HCT116 (cell line): ENCODE data around the gene SH3PXD2A.

Source experiments
- ATF3 ChIP-seq: IDR thresholded peaks from 2 replicates; pipeline ENCODE4 v1.6.1; 2012
- CTCF ChIP-seq, 3 experiments: fragments of 200-600 bp in 1 of 3; sonication (generic) in 1 of 3; IDR thresholded peaks in 2 of 3; conservative IDR thresholded peaks in 1 of 3; 2 replicates each; pipeline ENCODE4 v1.5.1; 2012 to 2017; ENCODE audit warnings: low read depth in 2 of 3, low read length in 2 of 3, antibody characterized with exemption in 1 of 3, borderline replicate concordance in 1 of 3, control low read depth in 1 of 3, mild to moderate bottlenecking in 1 of 3, mixed read lengths in 1 of 3, mixed run types in 1 of 3, moderate library complexity in 1 of 3; ENCODE audit not compliant: insufficient read depth in 1 of 3
- EGR1 ChIP-seq: IDR thresholded peaks from 2 replicates; pipeline ENCODE4 v1.6.1; 2012; ENCODE audit warnings: low read depth
- ELF1 ChIP-seq: IDR thresholded peaks from 2 replicates; pipeline ENCODE4 v1.6.1; 2012; ENCODE audit warnings: low read depth, borderline replicate concordance
- EZH2 ChIP-seq: fragments of 200-600 bp; sonication (generic); IDR thresholded peaks from 2 replicates; pipeline ENCODE4 v1.6.1; 2017; ENCODE audit warnings: antibody characterized with exemption, mixed run types
- JUND ChIP-seq: IDR thresholded peaks from 2 replicates; pipeline ENCODE4 v1.6.1; 2012
- MAX ChIP-seq: IDR thresholded peaks from 2 replicates; pipeline ENCODE4 v1.6.1; 2012
- POLR2A ChIP-seq: IDR thresholded peaks from 2 replicates; pipeline ENCODE4 v1.7.0; 2011; ENCODE audit warnings: borderline replicate concordance; ENCODE audit not compliant: insufficient read depth, insufficient read length; ENCODE audit errors: extremely low read depth
- POLR2AphosphoS5 ChIP-seq: IDR thresholded peaks from 2 replicates; pipeline ENCODE4 v1.6.1; 2011; ENCODE audit warnings: mild to moderate bottlenecking, low read depth, low read length, moderate library complexity
- RAD21 ChIP-seq: IDR thresholded peaks from 2 replicates; pipeline ENCODE4 v1.6.1; 2012; ENCODE audit warnings: low read depth, mild to moderate bottlenecking
- REST ChIP-seq: IDR thresholded peaks from 2 replicates; pipeline ENCODE4 v1.6.1; 2012; ENCODE audit warnings: low read depth

- TF ChIP-seq JUND (no peak), CTCF (IDR thresholded peaks at IDR 0.05 in 2 of 3, conservative IDR thresholded peaks at IDR 0.05 in 1 of 3; ENCODE audit: borderline replicate concordance in 1 of 3, insufficient read depth in 1 of 3, low read depth in 2 of 3, low read length in 2 of 3) (no peak), POLR2A (no peak), RAD21 (no peak), POLR2AphosphoS5 (no peak), EGR1 (no peak), ELF1 (no peak), REST (no peak), ATF3 (no peak), EZH2 (no peak), MAX (no peak)
These were observed 56.0 kb downstream of the SH3PXD2A start for GRCh38 chr10:103799341-103799740.
